NCI-H1048 (cell line): ENCODE data around the gene MKLN1.

Source experiments
- DNase-seq: peaks from one replicate; lab custom pipeline; 2025; lab: John Stamatoyannopoulos, UW

MKLN1 gene

DNA sequence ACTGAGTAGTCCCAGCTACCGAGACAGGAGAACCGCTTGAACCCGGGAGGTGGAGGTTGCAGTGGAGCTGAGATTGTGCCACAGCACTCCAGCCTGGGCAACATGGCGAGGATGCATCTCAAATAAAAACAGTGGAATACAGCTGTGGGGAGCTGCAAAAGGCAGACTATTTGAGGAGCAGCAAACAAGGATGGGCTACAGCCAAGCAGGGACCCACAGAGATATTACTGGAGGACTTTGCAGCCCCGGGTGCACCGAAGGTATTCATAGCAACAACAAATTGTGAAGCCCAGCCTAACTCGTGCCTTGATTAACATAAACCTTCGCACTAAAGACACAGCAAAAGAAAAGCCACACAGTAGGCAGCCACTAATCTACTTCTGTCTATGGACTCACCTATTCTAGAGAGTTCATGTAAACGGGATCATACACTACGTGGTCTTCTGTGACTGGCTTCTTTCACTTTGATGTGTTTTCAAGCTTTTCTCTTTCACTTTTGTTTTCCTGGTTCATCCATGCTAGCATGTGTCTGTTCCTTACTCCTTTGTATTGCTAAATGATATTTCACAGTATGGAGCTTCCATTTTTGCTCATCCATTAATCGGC is 194.8 kb downstream of the MKLN1 start:
- no peak for DNase-seq

DNA sequence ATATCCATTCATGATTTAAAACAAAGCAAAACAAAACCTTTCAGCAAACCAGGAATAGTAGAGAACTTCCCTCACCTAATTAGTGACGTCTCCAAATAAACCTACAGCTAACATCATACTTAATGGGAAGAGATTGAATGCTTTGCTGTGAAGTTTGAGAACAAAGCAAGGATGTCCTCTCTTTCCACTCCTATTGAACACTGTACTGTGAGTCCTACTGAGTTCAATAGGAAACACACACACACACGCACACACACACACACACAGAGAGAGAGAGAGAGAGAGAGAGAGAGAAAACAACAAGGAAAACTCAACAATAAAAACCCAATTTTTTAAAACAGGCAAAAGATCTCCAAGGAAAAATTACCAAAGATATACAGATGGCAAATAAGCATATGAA is 196.4 kb downstream of the MKLN1 start:
- DNase-seq = no peak

DNA sequence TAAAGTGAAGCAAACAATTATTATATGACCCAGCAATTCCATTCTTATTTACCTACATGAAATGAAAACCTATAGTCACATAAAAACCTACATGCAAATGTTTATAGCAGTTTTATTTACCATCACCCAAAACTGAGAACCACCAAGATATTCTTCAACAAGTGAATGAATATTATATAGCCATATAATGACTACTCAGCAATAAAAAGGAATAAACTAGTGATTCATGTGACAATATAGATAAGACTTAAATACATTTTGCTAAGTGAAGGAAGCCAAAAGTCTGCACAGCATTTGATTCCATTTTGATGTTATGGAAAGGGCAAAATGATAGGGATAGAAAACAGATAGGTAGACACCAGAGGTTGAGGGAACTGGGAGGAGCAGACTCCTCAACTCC is 197.0 kb downstream of the MKLN1 start:
- no peak for DNase-seq

DNA sequence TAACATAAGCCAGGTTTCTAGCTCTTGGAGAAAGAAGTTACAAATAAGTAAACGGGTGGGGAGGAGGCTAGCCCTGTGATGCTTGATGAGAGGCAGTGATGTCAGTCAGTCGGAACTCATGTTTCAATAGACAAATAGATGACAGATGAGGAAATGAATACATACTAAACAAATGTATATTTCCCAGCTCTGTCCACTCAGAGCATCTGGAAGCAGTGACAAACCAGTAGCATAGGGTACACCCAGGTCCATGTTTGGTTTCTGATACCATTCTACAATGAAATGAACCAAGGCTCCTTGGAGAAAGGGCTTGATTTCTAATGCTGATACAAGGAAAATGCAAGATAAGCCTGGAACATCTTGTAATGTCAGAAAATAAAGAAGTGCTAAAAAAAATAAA is 198.1 kb downstream of the MKLN1 start:
- no peak for DNase-seq

DNA sequence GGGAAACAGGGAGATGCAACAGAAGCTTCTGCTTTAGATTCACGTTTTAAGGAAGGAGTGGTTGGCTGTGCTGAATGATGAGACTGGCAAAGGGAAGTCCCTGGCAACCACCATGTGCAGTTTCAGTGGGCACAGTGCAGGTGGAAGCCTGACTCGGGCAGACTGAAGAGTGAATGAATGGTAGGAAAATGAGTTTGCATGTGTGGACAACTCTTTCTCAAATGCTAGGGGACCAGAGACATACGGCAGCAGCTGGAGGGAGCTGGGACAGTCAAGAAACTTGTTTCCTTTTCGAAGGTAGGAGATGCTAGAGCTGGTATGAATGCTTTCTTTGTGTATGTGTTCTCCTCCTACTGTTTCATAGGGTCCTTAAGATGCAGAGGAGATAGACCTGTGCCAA is 199.8 kb downstream of the MKLN1 start:
- no peak for DNase-seq

DNA sequence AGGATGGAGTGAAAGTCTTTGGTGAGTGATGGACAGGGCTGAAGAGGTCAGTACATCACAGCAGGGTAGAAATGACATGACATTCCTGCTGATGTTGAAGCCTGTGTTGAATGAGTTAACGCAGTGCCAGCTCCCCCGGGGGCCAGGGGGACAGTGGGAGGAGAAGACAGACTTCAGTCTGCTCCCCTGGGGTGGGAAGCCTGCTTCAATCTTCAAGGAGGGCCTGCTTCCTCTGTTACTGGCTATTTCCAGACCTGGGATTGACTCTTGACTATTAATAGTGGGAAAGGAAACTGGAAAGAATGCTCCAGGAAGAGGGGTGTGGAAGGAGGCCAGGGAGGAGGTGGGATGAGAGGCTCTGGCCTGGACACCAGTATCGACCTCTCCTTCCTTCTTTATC is 201.5 kb downstream of the MKLN1 start:
- DNase-seq = no peak

DNA sequence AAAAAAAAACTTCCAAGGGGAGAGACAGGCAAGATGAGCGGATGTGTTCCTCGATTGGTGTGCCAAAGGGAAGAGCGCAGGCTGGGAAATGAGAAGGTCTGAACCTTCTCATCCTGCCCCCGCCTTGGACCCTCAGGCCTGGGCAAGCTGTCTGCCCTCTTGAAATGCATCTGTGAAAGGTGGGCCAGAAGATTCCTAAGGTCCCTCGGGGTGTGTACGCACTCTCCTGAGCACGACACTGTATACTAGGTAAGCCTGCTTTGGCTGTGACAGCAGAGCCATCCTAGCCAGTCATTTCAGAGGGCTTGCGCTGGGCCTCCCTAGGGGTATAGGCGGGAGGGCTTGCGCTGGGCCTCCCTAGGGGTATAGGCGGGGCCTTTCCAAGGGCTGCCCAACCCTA is 201.9 kb downstream of the MKLN1 start:
- DNase-seq = no peak

DNA sequence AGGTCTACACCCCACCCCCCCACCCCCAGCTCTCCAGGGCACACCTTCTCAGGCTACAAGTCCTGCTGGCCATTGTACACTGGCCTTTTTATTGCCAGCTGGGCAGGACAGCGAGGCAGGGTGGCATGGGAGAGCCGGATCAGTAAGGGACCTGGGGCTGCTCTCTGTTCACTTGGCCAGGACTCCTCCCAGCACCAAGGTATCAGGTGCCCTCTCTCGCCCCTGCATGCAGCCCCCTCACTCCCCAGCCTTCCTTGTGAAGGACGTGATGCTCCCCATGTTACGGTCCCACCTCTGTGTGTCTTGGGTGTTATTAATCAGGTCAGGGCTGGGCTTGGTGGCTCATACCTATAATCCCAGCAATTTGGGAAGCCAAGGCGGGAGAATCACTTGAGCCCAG is 202.5 kb downstream of the MKLN1 start:
- DNase-seq = no peak

DNA sequence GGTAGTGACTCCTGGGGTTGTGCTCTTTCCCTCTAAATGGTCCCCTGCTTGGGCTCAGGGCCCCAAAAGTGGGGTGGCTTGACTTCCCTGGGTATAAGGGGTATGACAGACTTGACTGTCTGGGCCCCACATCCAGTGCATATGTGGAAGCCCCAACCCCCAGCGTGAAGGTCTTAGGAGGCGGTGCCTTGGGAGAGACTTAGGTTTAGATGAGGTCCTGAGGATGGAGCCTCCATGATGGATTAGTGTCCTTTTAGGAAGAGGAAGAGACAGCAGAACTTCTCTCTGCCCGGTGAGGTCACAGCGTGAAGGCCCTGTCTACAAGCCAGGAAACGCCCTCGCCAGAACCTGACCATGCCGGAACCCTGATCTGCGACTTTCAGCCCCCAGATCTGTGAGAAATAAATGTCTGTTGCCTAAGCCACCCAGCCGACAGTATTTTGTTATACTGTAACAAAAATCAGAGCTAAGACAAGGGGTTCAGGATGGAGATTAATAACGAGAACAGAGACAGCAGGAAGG is 205.0 kb downstream of the MKLN1 start:
- no peak for DNase-seq

DNA sequence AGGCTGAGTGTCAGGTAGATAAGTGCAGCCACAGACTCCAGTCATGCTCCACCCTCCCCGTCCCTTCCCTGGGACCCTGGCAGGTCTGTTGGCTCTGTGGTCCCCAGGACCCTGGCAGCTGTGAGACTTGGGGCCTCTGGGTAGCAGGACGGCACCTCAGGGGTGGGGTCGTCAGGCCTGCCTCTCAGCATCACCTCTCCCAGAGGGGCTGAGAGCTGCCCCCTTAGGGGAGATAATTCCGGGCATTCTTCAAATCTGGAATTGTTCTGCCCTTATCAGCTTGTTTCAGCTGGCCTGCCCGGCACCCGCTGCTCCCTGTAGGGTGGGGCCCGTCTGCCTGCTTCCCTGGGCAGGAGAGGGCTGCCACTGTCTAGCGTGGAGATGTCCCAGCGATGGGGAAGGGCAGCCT is 205.5 kb downstream of the MKLN1 start:
- DNase-seq = no peak

DNA sequence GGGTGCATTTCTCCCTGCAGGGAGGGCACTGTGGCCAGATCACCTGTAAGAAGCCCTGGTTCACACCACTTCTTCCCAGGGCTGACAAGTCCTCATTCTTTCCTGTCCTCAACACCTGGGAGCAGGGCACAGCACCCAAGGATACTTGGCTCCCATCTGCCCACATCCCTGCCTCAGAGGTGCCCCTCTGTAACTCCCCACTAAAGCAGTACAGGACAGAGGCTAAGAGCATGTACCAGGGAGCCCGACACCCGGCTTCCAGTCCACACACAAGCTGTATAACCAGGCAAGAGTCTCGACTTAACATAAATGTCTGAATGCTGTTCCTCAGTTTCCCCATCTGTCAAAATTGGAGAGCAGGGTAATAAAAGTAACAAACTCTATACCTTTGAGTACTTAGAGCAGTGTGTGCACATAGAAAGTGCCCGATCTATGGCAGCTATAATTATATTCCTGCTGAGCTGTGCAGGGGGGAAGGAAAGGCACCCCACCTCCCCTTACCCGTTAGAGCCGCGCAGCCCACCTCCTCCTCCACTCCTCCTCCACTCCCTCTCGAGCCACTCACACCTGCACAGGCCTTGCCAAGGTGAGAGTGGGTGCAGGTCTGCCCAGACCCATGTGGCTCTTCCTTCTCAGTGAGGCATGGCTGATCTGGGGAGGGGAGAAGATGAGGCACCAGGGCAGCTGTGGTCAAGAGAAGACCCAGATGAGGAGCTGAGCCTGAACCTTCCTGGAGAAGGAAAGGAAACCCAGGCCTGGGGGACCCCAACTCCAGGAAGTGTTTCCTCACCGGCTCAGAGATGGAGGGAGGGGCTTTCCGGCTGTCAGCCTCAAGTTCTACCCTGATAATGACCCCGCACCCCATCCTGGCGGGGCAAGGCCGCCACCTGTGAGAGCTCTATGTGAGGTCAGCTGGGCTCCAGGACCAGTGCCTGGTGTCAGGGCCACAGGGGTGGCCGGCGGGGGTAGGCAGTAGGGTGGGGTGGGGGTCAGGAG is 206.2 kb downstream of the MKLN1 start:
- no peak for DNase-seq

DNA sequence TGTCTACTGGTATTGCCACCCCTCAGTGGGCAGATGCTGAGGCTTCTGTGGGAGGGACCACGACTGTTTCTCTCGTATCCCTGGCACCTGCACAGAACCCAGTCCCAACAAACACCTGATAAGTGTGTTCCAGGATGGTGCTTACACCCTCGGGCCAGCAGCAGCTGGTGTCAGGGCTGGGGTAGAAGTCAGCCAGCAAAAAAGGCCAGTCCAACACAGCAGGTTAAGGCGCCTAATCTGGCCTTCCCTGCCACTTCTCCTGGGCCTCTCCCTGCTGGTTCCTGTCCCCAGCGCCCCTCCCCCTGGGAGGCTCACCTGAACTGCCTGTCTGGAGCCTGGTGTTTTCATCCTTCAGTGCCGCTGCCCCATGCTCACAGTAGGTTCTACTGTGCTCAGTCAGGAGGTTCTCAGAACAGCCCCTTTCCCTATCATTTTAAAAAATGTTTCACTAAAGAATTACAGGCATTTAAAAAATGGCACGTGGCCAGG is 208.7 kb downstream of the MKLN1 start:
- DNase-seq = no peak

DNA sequence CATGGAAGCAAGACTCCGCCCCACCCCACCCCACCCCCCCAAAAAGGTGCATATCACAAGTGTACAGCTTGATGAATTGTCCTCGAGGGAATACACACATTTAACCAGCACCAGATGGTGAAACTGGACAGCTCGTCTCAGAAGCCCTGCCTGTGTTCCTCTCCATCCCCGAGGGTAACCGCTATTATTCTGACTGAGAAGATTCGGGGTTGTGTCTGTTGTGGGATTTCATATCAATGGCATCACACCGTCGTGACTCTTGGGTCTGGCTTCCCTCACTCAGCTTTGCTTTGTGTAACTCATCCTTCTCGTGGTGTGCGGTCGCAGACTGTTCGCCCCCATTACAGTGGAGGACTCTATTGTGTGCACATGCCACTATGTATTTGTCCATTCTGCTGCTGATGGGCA is 209.9 kb downstream of the MKLN1 start:
- no peak for DNase-seq

DNA sequence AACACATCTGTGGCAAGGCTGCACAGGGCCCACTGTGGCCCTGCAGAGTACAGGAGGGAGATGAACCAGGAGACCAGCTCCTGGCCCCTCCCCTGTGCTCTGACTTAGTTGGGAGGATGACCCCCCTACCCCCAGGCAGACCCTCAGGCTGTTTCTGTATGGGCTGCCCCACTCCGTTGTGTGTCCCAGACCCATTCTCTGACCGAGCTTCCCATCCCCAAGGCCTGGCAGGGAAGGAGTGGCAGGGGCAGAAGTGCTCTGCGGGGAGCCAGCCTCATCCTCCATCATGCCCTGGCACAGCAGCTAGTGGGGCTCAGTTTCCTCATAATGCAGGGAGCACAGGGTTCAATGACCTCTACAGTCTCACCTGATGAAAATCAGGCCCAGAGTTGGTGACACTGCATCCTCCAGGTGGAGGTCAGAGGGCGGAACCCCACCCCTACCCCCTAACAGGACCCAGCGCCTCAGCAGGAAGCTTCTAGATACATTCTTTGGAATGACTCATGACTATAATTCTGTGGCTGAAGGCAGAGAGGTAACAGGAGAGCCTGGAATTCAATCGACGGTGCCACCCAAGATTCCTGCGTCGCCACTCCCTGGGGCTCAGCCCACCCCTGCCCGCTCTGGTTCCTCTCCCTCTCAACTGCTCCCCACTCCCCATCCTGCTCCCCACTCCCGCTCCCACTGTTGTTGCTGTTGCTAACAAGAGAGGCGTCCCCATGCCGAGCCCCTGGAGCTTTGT is 210.6 kb downstream of the MKLN1 start:
- DNase-seq = no peak

DNA sequence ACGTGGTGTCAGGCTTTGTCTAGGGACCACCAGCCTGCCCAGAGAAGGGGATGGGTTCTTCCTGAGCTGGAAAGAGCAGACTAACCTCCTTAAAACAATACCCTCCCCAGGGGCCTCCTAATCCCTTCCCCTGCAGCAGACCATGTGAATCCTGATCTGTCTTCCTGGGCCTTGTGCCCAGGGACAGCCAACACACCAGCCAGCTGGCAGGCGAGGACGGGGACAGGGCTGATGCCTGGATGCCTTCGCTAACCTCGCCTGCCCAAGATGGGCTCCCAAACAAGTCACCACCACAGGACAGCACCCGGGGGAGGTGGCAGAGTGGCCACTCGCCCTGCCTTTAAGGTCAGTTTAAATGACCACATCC is 211.1 kb downstream of the MKLN1 start:
- DNase-seq = no peak

DNA sequence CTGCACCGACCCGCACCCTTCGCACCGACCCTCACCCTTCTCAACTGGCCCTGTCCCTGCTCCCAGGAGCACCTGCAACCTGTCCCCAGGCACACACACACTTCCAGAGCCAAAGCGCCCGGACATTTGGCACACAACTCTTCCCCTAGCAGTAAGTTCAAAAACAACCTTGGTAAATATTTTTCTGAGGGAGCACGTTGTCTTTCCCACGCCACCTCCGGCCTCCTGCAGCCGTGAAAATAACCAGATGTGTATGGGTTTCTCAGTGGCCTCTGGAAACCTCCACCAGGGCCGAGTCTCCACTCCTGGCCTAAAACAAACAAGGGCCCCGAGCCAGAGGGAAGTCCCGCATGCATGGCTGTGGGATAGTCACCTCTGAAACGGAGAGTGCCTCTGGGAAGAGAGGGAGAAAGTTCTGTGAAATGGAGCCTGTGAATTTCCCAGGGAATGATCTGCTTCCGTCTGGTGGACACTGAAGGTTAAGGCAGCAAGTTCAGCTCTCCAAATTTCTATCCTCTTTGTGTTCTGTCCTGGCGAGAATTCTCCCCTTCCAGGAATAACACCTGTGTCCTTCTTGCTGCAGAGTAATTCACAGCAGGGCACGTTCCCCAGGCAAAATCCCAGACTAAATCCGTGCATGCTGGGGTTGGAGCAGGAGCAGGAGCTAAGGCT is 213.0 kb downstream of the MKLN1 start:
- DNase-seq = no peak

DNA sequence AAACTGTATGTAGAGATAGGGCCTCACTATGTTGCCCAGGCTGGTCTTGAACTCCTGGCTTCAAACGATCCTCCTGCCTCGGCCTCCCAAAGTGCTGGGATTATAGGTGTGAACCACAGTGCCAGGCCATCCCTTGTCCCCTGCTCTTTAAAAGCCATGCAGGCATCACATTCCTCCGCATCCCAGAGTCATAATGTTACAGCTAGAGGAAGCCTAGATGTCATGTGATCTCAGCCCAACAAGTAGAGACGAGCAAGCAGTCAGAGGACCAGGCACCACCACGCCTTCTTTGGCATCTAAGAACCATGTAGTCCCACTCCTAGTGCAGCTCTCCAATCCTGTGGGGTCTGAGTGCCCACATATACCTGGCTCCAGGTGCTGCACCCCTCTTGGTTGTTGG is 215.6 kb downstream of the MKLN1 start:
- DNase-seq = no peak

DNA sequence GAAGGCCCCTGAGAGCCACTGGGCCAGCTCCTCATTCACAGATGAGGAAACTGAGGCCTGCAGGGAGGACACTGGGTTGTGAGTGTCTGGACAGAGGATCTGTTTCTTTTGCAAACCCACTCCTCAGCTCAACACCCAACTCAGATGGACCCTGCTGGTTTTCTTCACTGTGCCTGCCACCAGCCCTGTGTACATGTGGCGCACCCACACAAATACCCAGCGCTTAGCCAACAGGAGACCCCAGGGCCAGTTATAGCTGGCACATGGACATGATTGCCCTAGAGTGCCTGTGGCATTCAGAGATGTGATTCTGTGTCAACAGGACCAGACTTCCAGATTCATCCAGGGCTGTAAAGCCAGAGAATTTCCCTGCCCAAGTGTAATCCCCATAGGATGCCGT is 216.3 kb downstream of the MKLN1 start:
- no peak for DNase-seq

DNA sequence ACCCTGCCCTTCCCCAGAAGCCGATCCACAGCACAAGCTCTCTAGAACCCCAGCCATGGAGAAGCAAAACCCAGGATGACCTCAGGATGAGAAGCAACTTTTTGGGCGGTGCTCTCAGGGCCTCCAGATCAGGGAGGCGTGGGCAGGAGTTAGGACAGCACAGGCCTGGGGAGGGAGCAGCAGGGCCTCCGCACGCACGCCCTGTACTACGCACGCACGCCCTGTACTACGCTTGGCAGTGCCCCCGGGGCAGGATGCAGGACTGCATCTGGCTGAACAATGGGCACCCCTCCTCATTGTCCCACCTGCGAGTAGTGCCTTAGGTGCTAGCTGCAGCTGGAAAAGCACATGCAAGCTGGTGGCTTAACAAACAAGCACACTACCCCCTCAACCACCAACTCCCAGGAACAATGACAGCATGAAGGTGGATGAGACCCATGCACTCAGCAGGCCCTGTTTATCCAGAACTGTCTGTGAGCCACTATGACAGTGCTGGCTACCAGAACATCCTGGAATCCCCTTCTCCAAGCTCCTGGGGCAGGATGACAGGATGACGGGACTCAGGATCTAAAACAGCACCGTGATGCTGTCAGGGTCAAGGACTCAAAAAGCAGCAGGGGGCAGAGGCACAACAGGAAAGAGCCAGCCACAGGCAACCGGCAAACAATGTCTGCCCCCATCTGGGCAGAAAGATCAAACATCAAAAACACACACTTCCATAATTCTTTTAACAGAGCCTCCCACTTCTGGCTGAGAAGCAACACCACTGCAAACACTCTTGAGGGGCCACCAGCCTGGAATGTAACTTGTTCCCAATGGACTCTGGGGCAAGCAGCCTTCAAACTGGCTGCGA is 217.0 kb downstream of the MKLN1 start:
- no peak for DNase-seq

DNA sequence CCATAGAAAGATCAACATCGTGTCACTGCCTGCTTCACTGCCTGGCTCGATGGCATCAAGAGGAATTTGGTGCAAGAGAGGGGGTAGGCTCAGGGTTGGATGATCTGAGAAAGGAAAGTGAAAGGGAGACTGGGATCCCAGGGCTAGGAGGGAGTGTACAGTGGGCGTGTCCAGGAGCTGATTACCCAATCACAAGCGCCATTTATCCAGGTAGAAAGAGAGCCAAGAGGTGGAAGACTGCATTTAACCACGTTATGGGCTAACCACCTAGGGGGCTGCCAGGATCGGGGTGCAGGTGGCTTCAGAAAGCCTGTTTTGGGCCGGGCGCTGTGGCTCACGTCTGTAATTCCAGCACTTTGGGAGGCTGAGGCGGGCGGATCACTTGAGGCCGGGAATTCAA is 218.4 kb downstream of the MKLN1 start:
- DNase-seq = no peak
